ENCODE data around the gene ZNF680. TPM values are rescaled to one million over a fixed set of nuclear protein-coding genes. Genes with fewer than 3 reads are reported as not detected.

Gene ZNF680
- 32.1 and 34.1 TPM in 2 replicates for total RNA-seq (2014; rRNA removed; shearing (Covaris generic))

- H3K36me3 ChIP-seq, result peaks cover 33% of the 10 kb centered on the region
- peak within 1 kb of the TSS; percentile 81 for H3K4me3 ChIP-seq
- peaks cover 12% of the 10 kb centered on the region for H3K9me3 ChIP-seq (replicated peaks)
- DNase-seq, result peak; percentile 97 to 98
- H3K27ac ChIP-seq, result peak within 1 kb of the TSS; percentile 88
- no peaks in the 10 kb centered on the region for H3K4me1 ChIP-seq
- no peaks in the 10 kb centered on the region for H3K27me3 ChIP-seq
These were observed at the start of gene ZNF680 for GRCh38 chr7:64562626-64563278. Gene ZNF680 (minus strand): TSS chr7:64563071. CDS start chr7:64562954, 117 bp downstream.

GRCh38 chr7:64612452-64612851 lies 49.6 kb upstream of the ZNF680 start:
- Histone ChIP-seq H3K4me1 (no peaks in the 10 kb centered on the region), H3K27me3 (no peaks in the 10 kb centered on the region), H3K36me3 (no peaks in the 10 kb centered on the region), H3K4me3 (no peak overlapping the region), H3K27ac (no peak overlapping the region), H3K9me3 (replicated peaks) (no peaks in the 10 kb centered on the region)
- DNase-seq, result no peak

- H3K36me3 ChIP-seq, result no peaks in the 10 kb centered on the region
- no peaks in the 10 kb centered on the region for H3K4me1 ChIP-seq
- no peaks in the 10 kb centered on the region for H3K27me3 ChIP-seq
- H3K27ac ChIP-seq, result no peak overlapping the region
- no peaks in the 10 kb centered on the region for H3K9me3 ChIP-seq (replicated peaks)
- DNase-seq, result no peak
- H3K4me3 ChIP-seq, result no peak overlapping the region
These were observed 48.8 kb upstream of the ZNF680 start for GRCh38 chr7:64611717-64612116.

- no peak overlapping the region for H3K27ac ChIP-seq
These were observed 48.1 kb upstream of the ZNF680 start for GRCh38 chr7:64610997-64611396.

DNA sequence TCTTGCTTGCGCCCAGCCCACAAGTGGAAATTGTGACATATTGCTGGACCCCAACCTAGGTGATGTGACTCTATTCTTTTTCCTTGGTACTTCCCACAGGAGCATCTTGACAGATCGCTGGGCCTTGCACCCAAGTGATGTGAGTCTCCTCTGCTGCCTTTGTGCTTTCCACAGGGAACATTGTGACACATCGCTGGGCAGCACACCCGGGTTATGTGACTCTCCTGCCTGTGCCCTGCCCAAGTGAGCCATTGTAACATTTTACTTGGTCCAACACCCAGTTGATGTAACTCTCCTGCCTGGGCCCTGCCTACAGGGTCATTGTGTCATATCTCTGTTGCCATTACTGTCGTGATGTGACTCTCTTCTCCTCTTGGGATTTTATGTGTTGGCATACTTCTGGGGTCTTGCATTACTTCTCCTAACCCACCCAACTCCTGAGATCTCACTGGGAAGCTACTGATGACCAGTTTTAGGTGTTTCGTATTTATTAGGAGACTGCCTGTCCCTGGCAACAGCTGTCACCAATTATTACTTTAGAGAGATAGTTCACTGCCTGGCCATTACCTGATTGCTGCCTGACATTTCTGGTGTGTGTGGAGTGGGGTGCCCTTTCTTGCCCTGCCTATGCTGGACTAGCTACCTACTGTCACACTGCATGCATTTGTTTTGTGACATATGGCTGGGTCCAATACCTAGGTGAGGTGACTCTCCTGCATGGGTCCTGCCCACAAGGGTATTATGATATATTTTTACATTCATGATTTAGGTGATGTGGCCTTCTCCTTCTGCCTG lies 45.4 kb upstream of the ZNF680 start:
- no peak for DNase-seq
- Histone ChIP-seq H3K4me1 (no peaks in the 10 kb centered on the region), H3K36me3 (no peaks in the 10 kb centered on the region), H3K9me3 (replicated peaks) (no peaks in the 10 kb centered on the region), H3K27me3 (no peaks in the 10 kb centered on the region), H3K27ac (no peak overlapping the region), H3K4me3 (no peak overlapping the region)

More at GRCh38 chr7:64610997-64611396, 48.1 kb upstream of the ZNF680 start:
- no peaks in the 10 kb centered on the region for H3K4me1 ChIP-seq
- no peaks in the 10 kb centered on the region for H3K9me3 ChIP-seq (replicated peaks)
- no peaks in the 10 kb centered on the region for H3K27me3 ChIP-seq
- H3K4me3 ChIP-seq, result no peak overlapping the region
- DNase-seq, result no peak
- no peaks in the 10 kb centered on the region for H3K36me3 ChIP-seq

DNA sequence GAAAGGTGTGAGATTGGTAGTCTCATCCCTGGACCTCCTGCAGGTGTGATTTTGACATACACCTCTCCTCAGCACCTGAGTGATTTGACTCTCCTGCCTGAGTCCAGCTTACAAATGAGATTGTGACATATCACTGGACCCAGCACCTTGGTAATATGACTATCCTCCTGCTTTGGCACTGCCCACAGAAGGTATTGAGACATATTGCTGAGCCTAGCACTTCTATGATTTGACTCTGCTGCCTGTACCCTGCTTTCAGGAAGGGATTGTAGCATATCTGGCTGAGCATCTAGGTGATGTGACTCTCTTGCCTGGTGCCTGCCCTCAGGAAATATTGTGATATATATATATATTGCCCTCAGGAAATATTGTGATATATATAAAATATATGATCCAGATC lies 43.5 kb upstream of the ZNF680 start:
- H3K4me3 ChIP-seq, result no peak overlapping the region
- DNase-seq, result no peak
- no peaks in the 10 kb centered on the region for H3K36me3 ChIP-seq
- H3K9me3 ChIP-seq (replicated peaks), result no peaks in the 10 kb centered on the region
- H3K27me3 ChIP-seq, result no peaks in the 10 kb centered on the region
- no peak overlapping the region for H3K27ac ChIP-seq
- no peaks in the 10 kb centered on the region for H3K4me1 ChIP-seq

DNA sequence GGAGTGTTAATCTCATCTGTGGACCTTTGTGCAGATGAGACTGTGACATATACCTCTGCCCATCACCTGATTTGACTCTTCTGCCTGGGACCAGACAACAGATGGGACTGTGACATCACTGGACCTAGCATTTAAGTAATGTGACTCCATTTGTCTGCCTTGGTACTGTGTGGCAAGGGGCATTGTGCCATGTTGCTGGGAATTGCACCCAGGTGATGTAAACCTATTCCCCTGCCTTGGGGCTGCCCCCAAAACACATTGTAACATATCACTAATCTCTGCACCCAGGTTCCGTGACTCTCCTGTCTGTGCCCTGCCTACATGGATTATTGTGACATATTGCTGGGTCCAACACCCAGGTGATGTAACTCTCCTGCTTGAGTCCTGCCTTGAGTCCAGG lies 40.4 kb upstream of the ZNF680 start:
- Histone ChIP-seq H3K27ac (no peak overlapping the region), H3K9me3 (replicated peaks) (peaks cover 3% of the 10 kb centered on the region; the same call in 1 of the 2 replicates), H3K4me3 (no peak overlapping the region), H3K4me1 (no peaks in the 10 kb centered on the region), H3K36me3 (no peaks in the 10 kb centered on the region), H3K27me3 (no peaks in the 10 kb centered on the region)
- DNase-seq, result no peak

DNA sequence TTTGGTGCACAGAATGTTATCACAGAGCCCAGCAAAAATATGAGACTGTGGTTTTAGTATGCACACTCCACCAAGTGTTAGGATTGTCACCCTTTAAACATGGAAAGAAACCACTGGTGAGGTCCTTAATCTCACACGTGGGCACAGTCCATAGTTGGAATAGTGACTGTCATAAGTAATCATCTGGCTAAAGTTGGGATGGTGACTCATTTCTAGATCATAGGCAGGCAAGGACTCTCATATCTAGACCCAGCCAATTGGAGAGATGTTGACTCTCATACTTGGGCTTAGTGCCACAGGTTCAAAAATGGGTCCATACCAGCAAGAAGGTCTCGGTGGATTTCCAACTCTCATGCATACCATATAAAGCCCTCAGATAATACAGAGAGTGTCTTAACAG lies 39.6 kb upstream of the ZNF680 start:
- no peak for DNase-seq

DNA sequence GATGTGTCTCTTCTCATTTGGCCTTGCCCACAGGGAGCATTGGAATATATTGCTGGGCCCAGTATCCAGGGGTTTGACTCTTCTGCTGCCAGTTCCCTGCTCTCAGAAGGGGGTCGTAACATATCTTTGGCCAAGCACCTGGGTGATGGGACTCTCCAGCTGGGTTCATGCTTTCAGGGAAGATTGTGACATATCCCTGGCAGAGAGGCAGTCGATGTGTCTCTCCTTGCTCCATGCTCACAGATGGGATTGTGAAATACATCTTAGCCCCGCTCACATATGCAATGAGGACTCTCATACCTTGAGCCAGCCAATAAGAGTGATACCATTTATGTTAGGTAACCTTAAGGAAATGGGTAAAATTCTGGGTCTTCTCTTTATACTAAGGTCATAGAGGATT lies 39.2 kb upstream of the ZNF680 start:
- H3K27ac ChIP-seq, result no peak overlapping the region
- H3K4me3 ChIP-seq, result no peak overlapping the region
- H3K9me3 ChIP-seq (replicated peaks), result peaks cover 3% of the 10 kb centered on the region; the same call in 1 of the 2 replicates
- DNase-seq, result no peak
- no peaks in the 10 kb centered on the region for H3K36me3 ChIP-seq
- no peaks in the 10 kb centered on the region for H3K27me3 ChIP-seq
- H3K4me1 ChIP-seq, result no peaks in the 10 kb centered on the region

More for the DNA sequence above, 39.6 kb upstream of the ZNF680 start:
- Histone ChIP-seq H3K36me3 (no peaks in the 10 kb centered on the region), H3K27ac (no peak overlapping the region), H3K4me1 (no peaks in the 10 kb centered on the region), H3K4me3 (no peak overlapping the region), H3K27me3 (no peaks in the 10 kb centered on the region), H3K9me3 (replicated peaks) (peaks cover 3% of the 10 kb centered on the region; the same call in 1 of the 2 replicates)

- H3K4me3 ChIP-seq, result no peak overlapping the region
These were observed 36.5 kb upstream of the ZNF680 start for GRCh38 chr7:64599359-64599758.

GRCh38 chr7:64590971-64591370 lies 28.1 kb upstream of the ZNF680 start:
- DNase-seq, result no peak
- Histone ChIP-seq H3K36me3 (no peaks in the 10 kb centered on the region), H3K4me3 (no peak overlapping the region), H3K4me1 (no peaks in the 10 kb centered on the region), H3K9me3 (replicated peaks) (no peaks in the 10 kb centered on the region; the same call in 1 of the 2 replicates), H3K27ac (no peak overlapping the region), H3K27me3 (no peaks in the 10 kb centered on the region)

More at GRCh38 chr7:64599359-64599758, 36.5 kb upstream of the ZNF680 start:
- no peaks in the 10 kb centered on the region for H3K36me3 ChIP-seq
- no peaks in the 10 kb centered on the region for H3K27me3 ChIP-seq
- no peaks in the 10 kb centered on the region for H3K4me1 ChIP-seq
- DNase-seq, result no peak
- peaks cover 3% of the 10 kb centered on the region; the same call in 1 of the 2 replicates for H3K9me3 ChIP-seq (replicated peaks)
- H3K27ac ChIP-seq, result no peak overlapping the region

DNA sequence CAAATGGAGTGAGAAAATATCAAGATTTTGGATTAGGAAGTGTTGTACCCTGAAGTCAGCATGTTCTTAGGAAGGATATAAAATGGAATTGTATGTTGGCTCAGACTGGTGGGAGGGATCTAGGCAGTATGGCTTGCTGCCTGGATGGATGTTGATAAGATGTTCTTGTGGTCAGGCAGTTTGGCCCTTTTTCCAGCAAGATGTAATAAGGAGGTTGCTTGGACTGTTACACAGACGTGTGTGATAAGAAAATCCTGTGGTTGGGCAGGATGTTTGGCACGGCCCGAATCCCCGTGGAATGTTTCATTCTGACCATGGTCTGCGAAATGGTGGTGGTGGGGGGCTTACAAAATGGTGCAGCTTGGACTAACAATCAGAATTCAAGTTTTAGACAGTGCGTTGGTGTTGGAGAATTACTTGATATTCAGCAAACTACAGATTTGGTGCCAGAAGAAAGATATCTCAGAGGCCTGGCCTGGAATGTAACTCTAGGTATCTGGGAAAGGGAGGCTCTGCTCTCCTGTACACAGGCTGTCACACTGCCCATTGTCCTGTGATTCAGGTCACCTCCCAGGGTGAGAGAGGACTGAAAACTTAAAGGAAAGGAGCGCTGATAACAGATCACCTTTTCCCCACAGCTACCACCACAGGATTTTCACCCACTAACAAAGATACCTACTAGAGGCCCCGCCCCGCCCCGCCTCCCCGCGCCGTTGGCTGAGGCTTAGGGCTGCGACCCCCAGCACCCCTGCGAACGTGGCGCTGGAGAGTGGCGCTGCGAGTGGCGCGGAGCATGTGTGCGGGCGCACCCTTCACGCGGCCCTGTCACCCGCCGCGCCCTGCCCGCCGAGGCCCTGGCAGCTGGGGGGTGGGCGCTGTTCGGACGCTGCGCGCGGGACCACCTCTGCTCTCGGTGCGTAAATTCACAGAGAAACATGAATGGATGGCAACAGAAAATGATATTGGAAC lies 19.3 kb upstream of the ZNF680 start:
- Histone ChIP-seq H3K36me3 (no peaks in the 10 kb centered on the region), H3K27me3 (no peaks in the 10 kb centered on the region), H3K27ac (no peak overlapping the region), H3K4me3 (no peak overlapping the region), H3K4me1 (no peaks in the 10 kb centered on the region), H3K9me3 (replicated peaks) (no peaks in the 10 kb centered on the region)
- DNase-seq, result no peak

DNA sequence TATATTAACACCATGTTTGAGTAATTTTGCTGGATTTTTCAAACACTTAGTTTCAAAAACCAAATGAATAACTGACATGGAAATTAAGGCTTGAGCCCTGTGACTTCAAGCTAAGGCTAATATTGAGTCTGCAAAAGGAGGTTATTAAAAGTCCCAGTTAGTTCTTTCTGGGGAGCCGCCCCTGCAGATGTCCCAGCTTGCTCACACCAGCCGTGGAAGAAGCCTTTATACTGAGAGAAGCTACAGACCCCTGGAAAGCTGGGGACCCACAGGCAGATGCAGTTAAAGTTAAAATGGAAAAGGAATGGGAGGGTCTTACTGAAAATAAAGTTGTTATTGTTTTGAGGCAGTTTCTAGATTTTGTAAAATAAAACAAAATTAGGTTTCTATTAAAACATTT lies 18.5 kb upstream of the ZNF680 start:
- DNase-seq, result no peak
- H3K9me3 ChIP-seq (replicated peaks), result no peaks in the 10 kb centered on the region
- no peaks in the 10 kb centered on the region for H3K4me1 ChIP-seq
- H3K27me3 ChIP-seq, result no peaks in the 10 kb centered on the region
- no peak overlapping the region for H3K4me3 ChIP-seq
- no peaks in the 10 kb centered on the region for H3K36me3 ChIP-seq
- no peak overlapping the region for H3K27ac ChIP-seq

DNA sequence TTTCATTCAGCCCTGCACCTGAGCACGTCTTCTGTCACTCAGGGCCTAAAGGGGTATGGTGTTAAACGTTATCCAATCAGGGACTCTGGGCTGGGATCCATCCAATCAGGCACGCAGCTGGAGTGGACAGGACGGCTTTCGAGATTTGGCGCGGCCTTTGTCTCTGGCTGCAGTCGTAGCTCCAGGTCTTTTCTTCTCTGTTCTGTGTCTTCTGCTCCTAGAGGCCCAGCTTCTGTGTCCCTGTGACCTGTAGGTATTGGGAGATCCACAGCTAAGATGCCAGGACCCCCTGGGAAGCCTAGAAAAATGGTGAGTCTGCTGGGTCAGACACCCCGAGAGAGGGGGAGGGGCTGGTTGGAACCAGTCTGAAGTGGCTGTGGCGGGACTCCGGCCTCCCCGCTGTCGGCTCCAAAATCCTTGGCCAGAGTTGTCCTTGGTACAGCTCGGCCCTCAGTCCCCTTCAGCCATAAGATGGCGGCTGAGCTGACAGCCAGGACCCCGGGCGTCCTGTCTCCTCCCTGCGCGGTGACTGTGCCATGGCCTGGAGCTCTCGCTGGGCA lies 11.7 kb upstream of the ZNF680 start:
- no peaks in the 10 kb centered on the region for H3K4me1 ChIP-seq
- no peaks in the 10 kb centered on the region for H3K9me3 ChIP-seq (replicated peaks)
- H3K36me3 ChIP-seq, result no peaks in the 10 kb centered on the region
- no peaks in the 10 kb centered on the region for H3K27me3 ChIP-seq
- H3K4me3 ChIP-seq, result peak overlapping the region; percentile 59
- H3K27ac ChIP-seq, result peak overlapping the region; percentile 48
- peak; percentile 44 to 65 for DNase-seq
